Stomach (tissue), 9 donors: Measurements from ENCODE around the gene CTBP1. TPM values are rescaled to one million over a fixed set of nuclear protein-coding genes. Genes with fewer than 3 reads are reported as not detected.
A peak's percentile ranks its signal among the peaks of the same experiment; 100 is the strongest.

Experiments
- DNase-seq, 2 donors: peaks; one replicate each; pipeline versions ENCODE4 v3.0.0 to v3.0.0-alpha.2; 2013 to 2019
- H3K27ac ChIP-seq, 5 donors: fragments of 200-600 bp in 4 of 5; sonication (generic) in 4 of 5; one replicate each; pipeline ENCODE4 v1.5.1; 2013 to 2019; ENCODE audit warnings: mild to moderate bottlenecking in 1 of 5, moderate library complexity in 1 of 5
- H3K27me3 ChIP-seq, 3 donors: fragments of 200-600 bp; sonication (generic); one replicate each; pipeline ENCODE4 v1.5.1; 2017 to 2019; ENCODE audit warnings: mixed run types in 1 of 3
- H3K36me3 ChIP-seq, 4 donors: fragments of 200-600 bp; sonication (generic); 1 replicate in 3 of 4; 2 replicates in 1 of 4; pipeline ENCODE4 v1.5.1; 2016 to 2019
- H3K4me1 ChIP-seq, 4 donors: fragments of 200-600 bp; sonication (generic); one replicate each; pipeline ENCODE4 v1.5.1; 2016 to 2019
- H3K4me3 ChIP-seq, 4 donors: fragments of 200-600 bp; sonication (generic) in 3 of 4; one replicate each; pipeline ENCODE4 v1.5.1; 2016 to 2019; ENCODE audit warnings: mild to moderate bottlenecking in 1 of 4
- H3K9me3 ChIP-seq, 4 donors: fragments of 200-600 bp; sonication (generic); one replicate each; pipeline ENCODE4 v1.5.1; 2016 to 2019
- EP300 ChIP-seq: sonication (generic); formaldehyde crosslinking; IDR thresholded peaks from one replicate; pipeline ENCODE4 v1.6.1; 2017; ENCODE audit warnings: antibody characterized with exemption
- POLR2A ChIP-seq, 4 donors: fragments of 450-650 bp; IDR thresholded peaks; one replicate each; pipeline ENCODE4 v1.6.1; 2016; ENCODE audit warnings: antibody characterized with exemption in 4 of 4, control low read depth in 2 of 4, mild to moderate bottlenecking in 1 of 4, moderate library complexity in 1 of 4
- POLR2AphosphoS5 ChIP-seq, 3 donors: sonication (generic); formaldehyde crosslinking; IDR thresholded peaks; one replicate each; pipeline ENCODE4 v1.6.1; 2016; ENCODE audit warnings: antibody characterized with exemption in 3 of 3
- WGBS, 5 donors: extraction: QIAGEN DNeasy Blood & Tissue Kit in 3 of 5; methylation state at CpG; one replicate each; pipeline versions ENCODE4 v1.1.5 to v1.1.7; 2013 to 2018; 5-methylcytosine and 5-hydroxymethylcytosine counted together
- intact Hi-C: fragments of 100-400 bp; cut with DNase I; formaldehyde crosslinking; loops from one replicate; pipeline ENCODE4 v1.15.1; 2023; ENCODE audit warnings: low total_unique reads
- polyA plus RNA-seq, 3 donors: library from polyadenylated mRNA; stranded (reverse); fragments of 200-250 nt; gene quantifications; one replicate each; pipeline ENCODE4 v1.2.3, GENCODE V29; 2013
- total RNA-seq, 5 donors: library from RNA; depleted of rRNA; stranded (reverse); fragments of >200 nt; gene quantifications; one replicate each; pipeline versions ENCODE4 v1.1.0 to v1.2.3, GENCODE V29; 2014 to 2016
- TF ChIP-seq, protein P1 (sequence below), 7 experiments: fragments of 450-650 bp in 4 of 7; fragments of 200-600 bp in 3 of 7; sonication (generic) in 3 of 7; IDR thresholded peaks; one replicate each; pipeline ENCODE4 v1.5.1; 2016 to 2019; ENCODE audit warnings: antibody characterized with exemption in 7 of 7, control low read depth in 2 of 7, mild to moderate bottlenecking in 1 of 7
- donor health status: healthy with polysubstance abuse.
- donor health status: Bipolar disorder and iron deficiency.
- donor health status: healthy.

CTBP1 gene
- total and polyA plus RNA-seq, 8 donors, result 72.7 to 415 (median 95.1) TPM

DNA sequence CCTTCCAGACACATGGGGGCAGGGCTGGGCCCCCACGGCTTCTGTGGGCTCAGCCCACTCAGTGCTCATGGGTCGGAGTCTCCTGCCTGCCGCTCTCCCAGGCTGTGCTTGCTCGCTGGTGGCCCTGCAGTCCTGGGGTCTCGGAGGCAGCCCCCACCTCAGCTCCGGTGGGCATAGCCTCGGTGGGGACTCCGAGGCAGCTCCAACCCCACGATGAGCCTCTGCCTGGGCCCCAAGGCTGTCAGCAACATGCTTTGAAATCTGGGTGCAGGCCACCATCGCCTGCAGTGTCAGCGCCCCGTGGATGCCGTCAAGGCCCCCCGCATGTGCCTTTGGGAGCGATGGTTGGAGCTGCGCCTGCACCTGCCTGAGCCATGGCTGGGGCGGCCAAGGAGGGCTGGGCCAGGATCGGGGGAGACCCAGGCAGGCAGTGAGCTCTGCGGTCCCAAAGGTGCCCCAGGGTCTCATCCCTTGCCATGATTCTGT, 46.4 kb downstream of the CTBP1 start:
- no peaks in the 10 kb centered on the region for H3K27me3 ChIP-seq
- peak; percentile 4 to 17 for DNase-seq
- TF ChIP-seq, protein P1, sequence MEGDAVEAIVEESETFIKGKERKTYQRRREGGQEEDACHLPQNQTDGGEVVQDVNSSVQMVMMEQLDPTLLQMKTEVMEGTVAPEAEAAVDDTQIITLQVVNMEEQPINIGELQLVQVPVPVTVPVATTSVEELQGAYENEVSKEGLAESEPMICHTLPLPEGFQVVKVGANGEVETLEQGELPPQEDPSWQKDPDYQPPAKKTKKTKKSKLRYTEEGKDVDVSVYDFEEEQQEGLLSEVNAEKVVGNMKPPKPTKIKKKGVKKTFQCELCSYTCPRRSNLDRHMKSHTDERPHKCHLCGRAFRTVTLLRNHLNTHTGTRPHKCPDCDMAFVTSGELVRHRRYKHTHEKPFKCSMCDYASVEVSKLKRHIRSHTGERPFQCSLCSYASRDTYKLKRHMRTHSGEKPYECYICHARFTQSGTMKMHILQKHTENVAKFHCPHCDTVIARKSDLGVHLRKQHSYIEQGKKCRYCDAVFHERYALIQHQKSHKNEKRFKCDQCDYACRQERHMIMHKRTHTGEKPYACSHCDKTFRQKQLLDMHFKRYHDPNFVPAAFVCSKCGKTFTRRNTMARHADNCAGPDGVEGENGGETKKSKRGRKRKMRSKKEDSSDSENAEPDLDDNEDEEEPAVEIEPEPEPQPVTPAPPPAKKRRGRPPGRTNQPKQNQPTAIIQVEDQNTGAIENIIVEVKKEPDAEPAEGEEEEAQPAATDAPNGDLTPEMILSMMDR (IDR thresholded peaks at IDR 0.05), result no peak
- TF ChIP-seq POLR2AphosphoS5 (IDR thresholded peaks at IDR 0.05), result no peak
- TF ChIP-seq EP300, result no peak
- no peak for TF ChIP-seq POLR2A (IDR thresholded peaks at IDR 0.05)
- H3K4me1 ChIP-seq, result peaks cover 40 to 88% (median 66%) of the 10 kb centered on the region in 4 donors
- intact Hi-C loops, result no loop called here
- no peaks in the 10 kb centered on the region for H3K36me3 ChIP-seq
- H3K27ac ChIP-seq, result peak overlapping the region; percentile 82 to 92 (median 85)
- 85 to 96% (median 88%) methylated on average over 13 to 19 of the region's 19 CpGs for WGBS, 5 donors
- no peaks in the 10 kb centered on the region for H3K9me3 ChIP-seq
- no peak overlapping the region for H3K4me3 ChIP-seq

DNA sequence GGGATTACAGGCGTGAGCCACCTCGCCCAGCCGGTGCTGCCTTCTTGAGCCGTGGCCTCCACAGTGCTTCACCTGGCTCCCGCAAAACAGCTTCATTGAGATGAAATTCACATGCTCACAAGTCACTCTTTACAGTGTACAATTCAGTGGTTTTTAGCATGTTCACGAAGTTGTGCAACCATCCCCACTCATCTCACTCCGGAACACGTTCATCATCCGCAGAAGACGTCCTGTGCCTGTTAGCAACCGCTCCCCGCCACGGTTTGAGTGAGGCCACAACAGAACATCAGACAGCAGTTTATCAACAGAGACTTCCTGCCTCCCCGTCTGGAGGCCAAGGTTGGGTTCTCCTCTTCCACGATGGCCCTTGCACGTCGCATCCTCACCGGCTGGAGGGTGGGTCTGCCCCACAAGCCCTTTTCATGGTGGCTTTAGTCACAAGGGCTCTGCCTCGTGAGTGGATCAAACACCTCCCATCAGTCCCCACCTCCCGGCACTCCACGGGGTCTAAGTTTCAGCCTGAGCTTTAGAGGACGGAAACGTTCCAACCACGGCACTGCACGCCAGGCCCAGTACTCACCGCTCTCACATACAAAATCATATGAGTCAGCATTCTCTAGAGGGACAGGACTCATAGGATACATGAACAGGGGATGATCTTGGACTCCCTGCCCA, 46.9 kb downstream of the CTBP1 start:
- Histone ChIP-seq H3K9me3 (no peaks in the 10 kb centered on the region), H3K36me3 (no peaks in the 10 kb centered on the region), H3K4me1 (peaks cover 39 to 82% (median 62%) of the 10 kb centered on the region in 4 donors), H3K27ac (peak overlapping the region; percentile 82 to 92 (median 85)), H3K4me3 (peak overlapping the region in 2 of 4 donors; percentile 32 to 41), H3K27me3 (no peaks in the 10 kb centered on the region)
- DNase-seq, result peak; percentile 73 to 81
- WGBS, 5 donors, result 59 to 70% (median 67%) methylated on average over 26 of the region's 26 CpGs
- intact Hi-C loops, result no loop called here
- TF ChIP-seq EP300, result peak; percentile 38
- no peak for TF ChIP-seq POLR2A (IDR thresholded peaks at IDR 0.05)
- TF ChIP-seq POLR2AphosphoS5 (IDR thresholded peaks at IDR 0.05), result peak; percentile 63 to 88 (median 87)

DNA sequence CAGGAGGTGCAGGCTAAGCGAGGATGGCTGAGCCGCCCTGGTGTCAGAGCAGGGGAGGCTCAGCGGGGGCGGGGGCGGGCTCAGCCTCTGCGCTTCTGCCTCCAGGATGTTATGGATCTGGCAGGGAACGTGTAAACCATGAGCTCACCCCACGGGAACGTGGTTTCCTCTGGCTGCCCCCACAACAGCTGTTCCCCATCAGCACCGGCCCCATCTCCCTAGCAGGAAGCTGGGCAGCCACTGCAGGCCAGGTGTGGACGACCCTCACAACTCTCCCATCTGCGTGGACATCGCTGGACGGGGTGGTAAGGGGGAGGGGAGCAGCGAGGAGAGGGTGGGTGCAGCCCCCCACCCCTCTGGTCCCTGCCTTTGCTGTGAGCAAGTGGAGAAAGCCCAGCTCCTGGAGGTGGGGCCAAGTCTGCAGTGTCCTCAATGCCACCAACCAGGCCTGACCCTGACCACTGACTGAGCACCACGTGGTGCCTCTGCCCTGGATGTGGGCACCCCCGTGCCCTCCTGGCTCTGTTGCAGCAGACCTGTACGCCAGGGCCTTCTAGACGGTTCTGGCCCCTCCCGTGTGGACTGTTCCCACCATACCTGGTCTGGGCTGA, 48.4 kb downstream of the CTBP1 start:
- H3K27me3 ChIP-seq, result no peaks in the 10 kb centered on the region
- no peaks in the 10 kb centered on the region for H3K9me3 ChIP-seq
- peak overlapping the region; percentile 29 to 41 (median 33) for H3K4me3 ChIP-seq
- intact Hi-C loops, result no loop called here
- H3K36me3 ChIP-seq, result no peaks in the 10 kb centered on the region
- DNase-seq, result peak; percentile 51 to 93
- WGBS, 5 donors, result 43 to 50% (median 47%) methylated on average over 15 to 20 of the region's 20 CpGs
- TF ChIP-seq POLR2AphosphoS5 (IDR thresholded peaks at IDR 0.05), result peak in 2 of 3 donors; percentile 68 to 69
- no peak for TF ChIP-seq EP300
- H3K27ac ChIP-seq, result peak overlapping the region; percentile 82 to 92 (median 85)
- H3K4me1 ChIP-seq, result peaks cover 38 to 71% (median 58%) of the 10 kb centered on the region in 4 donors

DNA sequence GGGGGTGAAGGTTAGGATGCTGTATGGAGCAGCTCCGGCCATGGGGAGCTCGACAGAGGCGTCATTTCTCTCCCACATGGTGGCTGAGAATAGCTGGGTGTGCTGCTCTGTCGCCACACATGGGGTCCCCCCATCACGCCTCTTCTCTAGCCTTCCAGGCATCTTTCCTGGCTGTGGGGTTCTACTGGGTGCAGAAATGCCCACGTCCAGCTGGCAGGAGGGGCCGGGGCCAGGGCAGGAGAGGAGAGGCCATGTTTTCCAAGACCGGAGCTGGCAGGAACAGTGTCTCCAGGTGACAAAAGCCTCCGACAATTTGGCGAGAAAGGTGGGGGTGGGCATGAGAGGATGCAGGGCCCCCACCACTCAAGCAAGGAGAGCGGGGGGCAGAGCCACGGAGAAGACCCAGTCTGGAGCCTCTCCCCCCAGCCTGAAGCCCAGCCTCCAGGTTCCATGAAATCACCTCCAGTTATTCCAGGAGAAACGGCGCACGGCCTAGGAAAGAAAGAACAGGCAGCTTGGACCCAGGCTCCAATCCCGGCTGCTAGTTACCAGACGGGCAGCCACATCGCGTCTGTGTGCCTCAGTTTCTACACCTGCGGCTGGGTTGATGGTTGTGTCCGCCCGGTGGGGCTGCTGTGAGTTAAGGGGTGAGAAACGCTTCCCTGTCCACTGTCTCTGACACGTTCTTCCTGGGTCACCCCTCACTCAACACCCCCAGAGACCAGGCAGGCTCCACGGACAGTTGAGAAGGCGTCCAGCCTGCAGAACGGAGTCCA, 49.2 kb downstream of the CTBP1 start:
- Histone ChIP-seq H3K4me3 (peak overlapping the region; percentile 29 to 41 (median 33)), H3K27me3 (no peaks in the 10 kb centered on the region), H3K9me3 (no peaks in the 10 kb centered on the region), H3K36me3 (no peaks in the 10 kb centered on the region), H3K27ac (peak overlapping the region; percentile 82 to 92 (median 85)), H3K4me1 (peaks cover 30 to 71% (median 53%) of the 10 kb centered on the region in 4 donors)
- DNase-seq, result peak in 1 of 2 donors; percentile 23
- WGBS, 5 donors, result 76 to 80% (median 78%) methylated on average over 27 of the region's 27 CpGs
- intact Hi-C loops, result no loop called here
- TF ChIP-seq POLR2A (IDR thresholded peaks at IDR 0.05), result no peak
- TF ChIP-seq EP300, result no peak
- TF ChIP-seq, protein P1 (IDR thresholded peaks at IDR 0.05), result no peak
- no peak for TF ChIP-seq POLR2AphosphoS5 (IDR thresholded peaks at IDR 0.05)
